A375 (cell line): ENCODE results near the gene SPNS3. TPM values are rescaled to one million over a fixed set of nuclear protein-coding genes. Genes with fewer than 3 reads are reported as not detected.

Experiments used
- total RNA-seq: library from RNA; depleted of rRNA; stranded (reverse); fragments of >200 nt; shearing (Covaris generic); gene quantifications from 2 replicates; pipeline ENCODE4 v1.2.3, GENCODE V29; 2014; rRNA removed

The SPNS3 gene, protein sequence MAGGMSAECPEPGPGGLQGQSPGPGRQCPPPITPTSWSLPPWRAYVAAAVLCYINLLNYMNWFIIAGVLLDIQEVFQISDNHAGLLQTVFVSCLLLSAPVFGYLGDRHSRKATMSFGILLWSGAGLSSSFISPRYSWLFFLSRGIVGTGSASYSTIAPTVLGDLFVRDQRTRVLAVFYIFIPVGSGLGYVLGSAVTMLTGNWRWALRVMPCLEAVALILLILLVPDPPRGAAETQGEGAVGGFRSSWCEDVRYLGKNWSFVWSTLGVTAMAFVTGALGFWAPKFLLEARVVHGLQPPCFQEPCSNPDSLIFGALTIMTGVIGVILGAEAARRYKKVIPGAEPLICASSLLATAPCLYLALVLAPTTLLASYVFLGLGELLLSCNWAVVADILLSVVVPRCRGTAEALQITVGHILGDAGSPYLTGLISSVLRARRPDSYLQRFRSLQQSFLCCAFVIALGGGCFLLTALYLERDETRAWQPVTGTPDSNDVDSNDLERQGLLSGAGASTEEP
- total RNA-seq = 0.21 and 2.5 TPM in 2 replicates

DNA sequence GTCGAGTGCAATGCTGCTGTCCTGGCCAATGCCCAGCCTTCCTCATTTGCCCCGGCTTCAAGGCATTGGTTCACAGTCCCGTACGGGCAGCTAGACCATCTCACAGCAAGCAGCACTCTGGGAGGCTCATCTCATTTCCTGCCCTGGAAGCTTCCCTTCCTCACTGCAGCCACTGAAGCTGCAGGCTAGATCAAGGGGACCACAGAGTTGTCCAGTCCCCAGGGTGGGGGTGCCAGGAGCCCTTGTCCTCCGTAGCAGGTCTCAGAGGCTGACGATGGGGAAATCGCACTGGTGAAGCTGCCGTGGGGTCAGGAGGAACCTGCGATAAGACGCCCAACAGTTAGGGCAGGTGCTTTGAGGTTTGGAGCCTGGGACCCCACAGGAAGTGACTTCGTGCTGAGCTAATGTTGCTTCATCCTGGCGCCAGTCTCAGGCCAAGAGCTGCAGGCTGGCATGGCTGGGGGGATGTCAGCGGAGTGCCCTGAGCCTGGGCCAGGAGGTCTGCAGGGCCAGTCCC, at the start of gene SPNS3:
Gene SPNS3 (plus strand): TSS at position 426 of the 517 bp plus-strand sequence. CDS start 28 bp downstream, at position 454.

DNA sequence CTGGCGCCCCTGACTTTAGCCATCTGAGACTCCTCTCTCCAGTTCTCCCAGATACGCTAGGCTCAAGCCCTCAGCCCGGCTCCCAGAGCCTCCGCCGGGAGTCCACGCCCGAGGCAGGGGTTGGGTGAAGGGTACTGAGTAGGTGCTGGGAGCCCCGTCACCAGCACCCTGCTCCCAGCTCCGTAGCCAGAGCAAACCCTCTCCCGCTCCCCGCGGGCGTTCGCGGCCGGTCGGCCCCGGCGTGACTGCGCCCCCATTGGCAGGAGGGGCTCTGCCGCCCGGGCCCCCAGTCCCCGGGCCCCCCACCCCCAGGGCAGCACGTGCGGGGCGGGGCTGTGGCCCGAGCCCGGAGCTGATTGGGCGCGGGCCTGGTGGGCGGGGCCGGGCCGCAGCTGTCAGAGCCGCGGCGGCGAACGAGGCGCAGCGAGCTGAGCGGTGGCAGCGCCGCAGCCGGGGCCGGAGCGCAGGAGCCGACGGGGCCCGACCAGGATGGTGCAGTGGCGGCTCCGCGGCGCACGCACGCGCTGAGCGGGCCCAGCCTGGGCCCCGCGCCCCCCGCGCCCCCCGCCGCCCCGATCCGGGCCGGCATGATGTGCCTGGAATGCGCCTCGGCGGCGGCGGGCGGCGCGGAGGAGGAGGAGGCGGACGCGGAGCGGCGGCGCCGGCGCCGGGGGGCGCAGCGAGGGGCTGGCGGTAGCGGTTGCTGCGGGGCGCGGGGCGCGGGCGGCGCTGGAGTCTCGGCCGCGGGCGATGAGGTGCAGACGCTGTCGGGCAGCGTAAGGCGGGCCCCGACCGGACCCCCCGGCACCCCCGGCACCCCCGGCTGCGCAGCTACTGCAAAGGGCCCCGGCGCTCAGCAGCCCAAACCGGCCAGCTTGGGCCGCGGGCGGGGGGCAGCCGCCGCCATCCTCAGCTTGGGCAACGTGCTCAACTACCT, 65.0 kb downstream of the SPNS3 start, which contains the start of gene SPNS2:
Gene SPNS2 (plus strand): TSS at position 421 of the 937 bp plus-strand sequence. CDS start 167 bp downstream, at position 588.

Other genes with a start within 250 kb of the SPNS3 start
- gene ANKFY1, start 170.0 kb upstream of the SPNS3 start, total RNA-seq = 21.0 and 23.2 TPM in 2 replicates
- 31.5 and 45.0 TPM in 2 replicates for gene UBE2G1, start 67.3 kb upstream of the SPNS3 start, total RNA-seq
- 0.85 and 1.8 TPM in 2 replicates for gene SPNS2, start 64.9 kb downstream of the SPNS3 start, total RNA-seq
- 249 and 256 TPM in 2 replicates for gene MYBBP1A, start 121.4 kb downstream of the SPNS3 start, total RNA-seq
- gene GGT6, start 126.6 kb downstream of the SPNS3 start, total RNA-seq = not detected in 2 replicates
- 0.08 TPM in 1 of 2 replicates, not detected in the other for gene SMTNL2, start 150.6 kb downstream of the SPNS3 start, total RNA-seq
- not detected in 2 replicates for gene ALOX15, start 207.7 kb downstream of the SPNS3 start, total RNA-seq